IMR-90 (cell line): ENCODE data around the gene PIK3R4. TPM values are rescaled to one million over a fixed set of nuclear protein-coding genes. Genes with fewer than 3 reads are reported as not detected.

Source experiments
- ATAC-seq: fragments of 200-7000 bp; cut with Tn5 transposase; 2 replicates; pipeline ENCODE4 v1.9.1; 2020; ENCODE audit warnings: low read depth, mild to moderate bottlenecking, moderate library complexity
- BruUV-seq: library from RNA; stranded (reverse); fragments of 400-500 nt; replicated peaks from 2 replicates; lab custom pipeline; 2021; lab: Mats Ljungman, UMichigan
- CTCF ChIA-PET: fragments of 300-600 bp; formaldehyde crosslinking; extraction: SDS; loops from one replicate; lab custom pipeline; 2021; ENCODE audit warnings: antibody characterized with exemption; lab: Yijun Ruan, JAX
- POLR2A ChIA-PET: fragments of 300-600 bp; sonication (Branson Sonifier 250); formaldehyde crosslinking; loops from one replicate; lab custom pipeline; 2022; ENCODE audit warnings: antibody characterized with exemption; ENCODE audit not compliant: unreplicated experiment; lab: Charles Lee
- DNase-seq: peaks from one replicate; pipeline ENCODE4 v3.0.0; 2013
- H2AFZ ChIP-seq: replicated peaks from 2 replicates; pipeline ENCODE3; 2013; ENCODE audit warnings: low read length, mild to moderate bottlenecking; ENCODE audit not compliant: poor library complexity
- H2AK5ac ChIP-seq: 2 replicates; pipeline ENCODE4 v1.6.1; 2013; ENCODE audit warnings: low read depth, low read length, inconsistent platforms
- H2AK9ac ChIP-seq: replicated peaks from 2 replicates; pipeline ENCODE3; 2013; ENCODE audit warnings: mild to moderate bottlenecking, low read depth, low read length, moderate library complexity; ENCODE audit not compliant: poor library complexity
- H2BK120ac ChIP-seq: 2 replicates; pipeline ENCODE4 v1.6.1; 2013; ENCODE audit warnings: low read depth, low read length, inconsistent platforms
- H2BK15ac ChIP-seq: 3 replicates; pipeline ENCODE4 v1.6.1; 2013; ENCODE audit warnings: low read depth, low read length, inconsistent platforms
- H2BK20ac ChIP-seq: 2 replicates; pipeline ENCODE4 v1.6.1; 2013; ENCODE audit warnings: low read depth, mild to moderate bottlenecking, inconsistent platforms, low read length, moderate library complexity
- H2BK5ac ChIP-seq: 2 replicates; pipeline ENCODE4 v1.6.1; 2013; ENCODE audit warnings: mild to moderate bottlenecking, low read depth, low read length, inconsistent platforms; ENCODE audit not compliant: poor library complexity, severe bottlenecking
- H3K14ac ChIP-seq: replicated peaks from 2 replicates; pipeline ENCODE4 v1.6.1; 2013; ENCODE audit warnings: low read depth, low read length, inconsistent platforms
- H3K18ac ChIP-seq: 2 replicates; pipeline ENCODE4 v1.6.1; 2013; ENCODE audit warnings: low read depth, low read length, control low read depth
- H3K23ac ChIP-seq: 2 replicates; pipeline ENCODE4 v1.6.1; 2013; ENCODE audit warnings: low read depth, low read length, inconsistent platforms
- H3K27ac ChIP-seq: 2 replicates; pipeline ENCODE4 v1.5.1; 2013; ENCODE audit warnings: mild to moderate bottlenecking, control low read depth, low read length; ENCODE audit not compliant: insufficient read depth
- H3K27me3 ChIP-seq: 2 replicates; pipeline ENCODE4 v1.6.1; 2013; ENCODE audit warnings: low read length; ENCODE audit not compliant: control insufficient read depth, insufficient read depth
- H3K36me3 ChIP-seq: 2 replicates; pipeline ENCODE4 v1.6.1; 2013; ENCODE audit warnings: low read length, mixed read lengths; ENCODE audit not compliant: control insufficient read depth, insufficient read depth
- H3K4ac ChIP-seq: 2 replicates; pipeline ENCODE4 v1.6.1; 2013; ENCODE audit warnings: low read depth, low read length, inconsistent platforms
- H3K4me1 ChIP-seq: 2 replicates; pipeline ENCODE4 v1.6.1; 2013; ENCODE audit warnings: low read length, mixed read lengths; ENCODE audit not compliant: control insufficient read depth, insufficient read depth
- H3K4me2 ChIP-seq: 2 replicates; pipeline ENCODE4 v1.6.1; 2013; ENCODE audit warnings: low read depth, mild to moderate bottlenecking, control low read depth, low read length, moderate library complexity
- H3K4me3 ChIP-seq: 2 replicates; pipeline ENCODE4 v1.5.1; 2013; ENCODE audit warnings: low read depth, mild to moderate bottlenecking, control low read depth, low read length, moderate library complexity; ENCODE audit not compliant: insufficient read depth
- H3K56ac ChIP-seq: 2 replicates; pipeline ENCODE4 v1.6.1; 2013; ENCODE audit warnings: low read length, inconsistent platforms; ENCODE audit not compliant: insufficient read depth; ENCODE audit errors: extremely low read depth
- H3K79me1 ChIP-seq, 2 experiments: 2 replicates each; pipeline ENCODE4 v1.6.1; 2013; ENCODE audit warnings: low read length in 2 of 2, inconsistent platforms in 1 of 2, low read depth in 1 of 2
- H3K9ac ChIP-seq: 2 replicates; pipeline ENCODE4 v1.6.1; 2013; ENCODE audit warnings: low read depth, low read length, control low read depth
- H3K9me1 ChIP-seq: 2 replicates; pipeline ENCODE4 v1.6.1; 2013; ENCODE audit warnings: low read length, inconsistent platforms; ENCODE audit not compliant: insufficient read depth
- H3K9me3 ChIP-seq: 2 replicates; pipeline ENCODE4 v1.6.1; 2013; ENCODE audit warnings: low read length; ENCODE audit not compliant: control insufficient read depth, insufficient read depth
- H4K20me1 ChIP-seq: 2 replicates; pipeline ENCODE4 v1.6.1; 2013; ENCODE audit warnings: low read length, inconsistent platforms; ENCODE audit not compliant: insufficient read depth
- H4K5ac ChIP-seq: 2 replicates; pipeline ENCODE4 v1.6.1; 2013; ENCODE audit warnings: mild to moderate bottlenecking, low read depth, low read length, control low read depth
- H4K8ac ChIP-seq, 2 experiments: 2 replicates each; pipeline ENCODE4 v1.6.1; 2013; ENCODE audit warnings: low read depth in 2 of 2, low read length in 2 of 2, control low read depth in 1 of 2, inconsistent platforms in 1 of 2
- H4K91ac ChIP-seq: 2 replicates; pipeline ENCODE4 v1.6.1; 2013; ENCODE audit warnings: low read depth, low read length, inconsistent platforms; ENCODE audit not compliant: insufficient read depth
- BHLHE40 ChIP-seq: fragments of 150-350 bp; IDR thresholded peaks from 2 replicates; pipeline ENCODE4 v1.6.1; 2016; ENCODE audit warnings: mild to moderate bottlenecking, low read depth, low read length
- CEBPB ChIP-seq: IDR thresholded peaks from 2 replicates; pipeline ENCODE4 v1.6.1; 2012; ENCODE audit warnings: low read depth, low read length, improper control_type of control experiment
- ELK1 ChIP-seq: fragments of 150-350 bp; IDR thresholded peaks from 2 replicates; pipeline ENCODE4 v1.6.1; 2016; ENCODE audit warnings: low read depth, mild to moderate bottlenecking, low read length, moderate library complexity, borderline replicate concordance
- FOS ChIP-seq: fragments of 150-350 bp; IDR thresholded peaks from 2 replicates; pipeline ENCODE4 v1.6.1; 2016; ENCODE audit warnings: low read depth, low read length
- MAFK ChIP-seq: IDR thresholded peaks from 2 replicates; pipeline ENCODE4 v1.6.1; 2012; ENCODE audit warnings: low read depth, low read length, improper control_type of control experiment
- MAZ ChIP-seq: IDR thresholded peaks from 2 replicates; pipeline ENCODE4 v1.6.1; 2012; ENCODE audit warnings: low read depth, mild to moderate bottlenecking, low read length, improper control_type of control experiment, moderate library complexity, borderline replicate concordance
- MXI1 ChIP-seq: IDR thresholded peaks from 2 replicates; pipeline ENCODE4 v1.6.1; 2012; ENCODE audit warnings: low read depth, mild to moderate bottlenecking, low read length, moderate library complexity, borderline replicate concordance
- RAD21 ChIP-seq: IDR thresholded peaks from 2 replicates; pipeline ENCODE4 v1.6.1; 2012; ENCODE audit warnings: low read length, improper control_type of control experiment
- WGBS, 2 experiments: methylation state at CpG; one replicate each; pipeline versions ENCODE4 v1.1.5 to v1.1.7; 2013; ENCODE audit warnings: missing lambda C conversion rate in 2 of 2; ENCODE audit not compliant: insufficient read length in 1 of 2; ENCODE audit errors: extremely low coverage in 2 of 2; 5-methylcytosine and 5-hydroxymethylcytosine counted together
- dilution Hi-C: fragments of 300-500 bp; cut with HindIII; formaldehyde crosslinking; loops from one replicate; pipeline ENCODE4 v1.14.3; 2018; ENCODE audit warnings: low sequenced_read_pairs; ENCODE audit not compliant: unreplicated experiment
- in situ Hi-C: fragments of 300-500 bp; cut with MboI; formaldehyde crosslinking; loops from 3 replicates; pipeline ENCODE4 v1.14.3; 2019; ENCODE audit warnings: low sequenced_read_pairs, inconsistent platforms, mixed read lengths
- intact Hi-C: fragments of 100-400 bp; cut with micrococcal nuclease; formaldehyde crosslinking; loops from 2 replicates; pipeline ENCODE4 v1.10.0; 2022
- polyA plus RNA-seq, 3 experiments: library from polyadenylated mRNA; depleted of rRNA; stranded (reverse); fragments of >200 nt; gene quantifications; 2 replicates each; pipeline ENCODE4 v1.2.3, GENCODE V29; 2012; ENCODE audit warnings: low replicate concordance in 1 of 3
- total RNA-seq: library from RNA; depleted of rRNA; stranded (reverse); fragments of >200 nt; gene quantifications from 2 replicates; pipeline ENCODE4 v1.2.3, GENCODE V29; 2012
- TF ChIP-seq, protein P1 (sequence below): conservative IDR thresholded peaks from 2 replicates; pipeline ENCODE4 v1.5.1; 2012; ENCODE audit warnings: mild to moderate bottlenecking, low read depth, low read length, improper control_type of control experiment

Gene PIK3R4
- total and polyA plus RNA-seq, 2 of the 4 experiments (the other 2 are of a cell fraction), result 19.7 to 27.2 TPM

- Histone ChIP-seq H4K91ac (no peak overlapping the region), H3K9me1 (no peaks in the 10 kb centered on the region), H4K20me1 (no peaks in the 10 kb centered on the region), H3K23ac (no peak overlapping the region), H2BK120ac (no peak overlapping the region), H3K27ac (no peak overlapping the region), H3K18ac (no peak overlapping the region), H2AK5ac (no peak overlapping the region), H2BK5ac (no peak overlapping the region), H2BK15ac (no peak overlapping the region), H3K36me3 (peaks cover 12% of the 10 kb centered on the region), H3K56ac (no peak overlapping the region), H3K4me1 (no peaks in the 10 kb centered on the region), H2BK20ac (no peak overlapping the region), H3K27me3 (no peaks in the 10 kb centered on the region), H4K8ac (no peak overlapping the region), H3K4ac (no peak overlapping the region), H4K5ac (no peak overlapping the region), H2AFZ (no peak overlapping the region), H3K9ac (no peak overlapping the region), H3K4me2 (no peak overlapping the region), H2AK9ac (no peak overlapping the region), H3K4me3 (no peak overlapping the region), H3K14ac (no peak overlapping the region), H3K79me1 (no peaks in the 10 kb centered on the region), H3K9me3 (no peaks in the 10 kb centered on the region)
- TF ChIP-seq ELK1 (no peak), CEBPB (no peak), MAFK (no peak), FOS (no peak), BHLHE40 (no peak), MAZ (no peak), MXI1 (no peak), RAD21 (no peak)
- TF ChIP-seq, protein P1, sequence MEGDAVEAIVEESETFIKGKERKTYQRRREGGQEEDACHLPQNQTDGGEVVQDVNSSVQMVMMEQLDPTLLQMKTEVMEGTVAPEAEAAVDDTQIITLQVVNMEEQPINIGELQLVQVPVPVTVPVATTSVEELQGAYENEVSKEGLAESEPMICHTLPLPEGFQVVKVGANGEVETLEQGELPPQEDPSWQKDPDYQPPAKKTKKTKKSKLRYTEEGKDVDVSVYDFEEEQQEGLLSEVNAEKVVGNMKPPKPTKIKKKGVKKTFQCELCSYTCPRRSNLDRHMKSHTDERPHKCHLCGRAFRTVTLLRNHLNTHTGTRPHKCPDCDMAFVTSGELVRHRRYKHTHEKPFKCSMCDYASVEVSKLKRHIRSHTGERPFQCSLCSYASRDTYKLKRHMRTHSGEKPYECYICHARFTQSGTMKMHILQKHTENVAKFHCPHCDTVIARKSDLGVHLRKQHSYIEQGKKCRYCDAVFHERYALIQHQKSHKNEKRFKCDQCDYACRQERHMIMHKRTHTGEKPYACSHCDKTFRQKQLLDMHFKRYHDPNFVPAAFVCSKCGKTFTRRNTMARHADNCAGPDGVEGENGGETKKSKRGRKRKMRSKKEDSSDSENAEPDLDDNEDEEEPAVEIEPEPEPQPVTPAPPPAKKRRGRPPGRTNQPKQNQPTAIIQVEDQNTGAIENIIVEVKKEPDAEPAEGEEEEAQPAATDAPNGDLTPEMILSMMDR, result no peak
- WGBS, 2 experiments, result no CpG with 5 or more reads among the region's 7 CpGs
- DNase-seq, result no peak
- in situ Hi-C loops, result no loop called here
- ChIA-PET CTCF (no interaction called here), POLR2A (no interaction called here)
- intact Hi-C loops, result loop anchor here (10.0 kb wide), 1 partner anchor 46 kb away; no protein-coding TSS in a partner anchor
- ATAC-seq, result no peak
- dilution Hi-C loops, result no loop called here
- no TSS peak for BruUV-seq
These were observed 67.4 kb downstream of the PIK3R4 start for GRCh38 chr3:130679218-130679617.
